Keratinocyte (primary cell): ENCODE measurements around the gene OR2H2. TPM values are rescaled to one million over a fixed set of nuclear protein-coding genes. Genes with fewer than 3 reads are reported as not detected.

ENCODE experiments used
- DNase-seq: peaks from one replicate; pipeline ENCODE4 v3.0.0-alpha.2; 2011; ENCODE audit warnings: low read depth, missing footprints, low spot score
- FAIRE-seq: peaks from 2 replicates; lab custom pipeline; 2011; peaks lifted over from hg19 to GRCh38; lab: Jason Lieb, UNC
- H2AFZ ChIP-seq: 2 replicates; pipeline ENCODE4 v1.6.0; 2012; ENCODE audit warnings: low read length, control low read depth, inconsistent platforms; ENCODE audit not compliant: control insufficient read depth
- H3K27ac ChIP-seq: 2 replicates; pipeline ENCODE4 v1.5.1; 2011; ENCODE audit warnings: low read length; ENCODE audit not compliant: control insufficient read depth, insufficient read depth
- H3K27me3 ChIP-seq: 3 replicates; pipeline ENCODE4 v1.6.0; 2011; ENCODE audit warnings: low read length; ENCODE audit not compliant: control insufficient read depth, insufficient read depth; ENCODE audit errors: extremely low read depth
- H3K36me3 ChIP-seq, 2 experiments: 2 replicates in 1 of 2; 3 replicates in 1 of 2; pipeline ENCODE4 v1.5.1; 2011; ENCODE audit warnings: low read length in 2 of 2, mild to moderate bottlenecking in 1 of 2; ENCODE audit not compliant: control insufficient read depth in 2 of 2, insufficient read depth in 2 of 2; ENCODE audit errors: extremely low read depth in 1 of 2
- H3K4me1 ChIP-seq: 3 replicates; pipeline ENCODE4 v1.5.1; 2011; ENCODE audit warnings: low read length; ENCODE audit not compliant: control insufficient read depth, insufficient read depth; ENCODE audit errors: extremely low read depth
- H3K4me2 ChIP-seq: 3 replicates; pipeline ENCODE4 v1.6.0; 2011; ENCODE audit warnings: low read depth, low read length; ENCODE audit not compliant: control insufficient read depth, insufficient read depth; ENCODE audit errors: extremely low read depth
- H3K4me3 ChIP-seq, 3 experiments: fragments of 200-600 bp in 1 of 3; sonication (generic) in 1 of 3; 2 replicates in 2 of 3; 3 replicates in 1 of 3; pipeline ENCODE4 v1.5.1; 2011 to 2016; ENCODE audit warnings: low read length in 3 of 3, mild to moderate bottlenecking in 3 of 3, control low read depth in 2 of 3, inconsistent platforms in 1 of 3, low read depth in 1 of 3, mixed read lengths in 1 of 3, mixed run types in 1 of 3, moderate library complexity in 1 of 3; ENCODE audit not compliant: control insufficient read depth in 2 of 3, insufficient read depth in 2 of 3; ENCODE audit errors: extremely low read depth in 1 of 3
- H3K79me2 ChIP-seq: 2 replicates; pipeline ENCODE4 v1.6.0; 2012; ENCODE audit warnings: low read length; ENCODE audit not compliant: control insufficient read depth, insufficient read depth
- H3K9ac ChIP-seq: 3 replicates; pipeline ENCODE4 v1.6.0; 2011; ENCODE audit warnings: low read length; ENCODE audit not compliant: control insufficient read depth, insufficient read depth; ENCODE audit errors: extremely low read depth
- H3K9me1 ChIP-seq: 3 replicates; pipeline ENCODE4 v1.6.0; 2011; ENCODE audit warnings: low read length; ENCODE audit not compliant: control insufficient read depth, insufficient read depth; ENCODE audit errors: extremely low read depth
- H3K9me3 ChIP-seq: 2 replicates; pipeline ENCODE4 v1.5.1; 2012; ENCODE audit warnings: low read depth, low read length; ENCODE audit not compliant: control insufficient read depth
- H4K20me1 ChIP-seq: 3 replicates; pipeline ENCODE4 v1.6.0; 2011; ENCODE audit warnings: low read length; ENCODE audit not compliant: control insufficient read depth, insufficient read depth; ENCODE audit errors: extremely low read depth
- EZH2 ChIP-seq: IDR thresholded peaks from one replicate; pipeline ENCODE4 v1.6.1; 2012; ENCODE audit warnings: inconsistent platforms, mild to moderate bottlenecking, low read length, moderate library complexity
- dilution Hi-C: fragments of 300-500 bp; cut with MboI; formaldehyde crosslinking; loops from one replicate; pipeline ENCODE4 v1.7.0; 2020; ENCODE audit warnings: low sequenced_read_pairs; ENCODE audit not compliant: extremely low pct_ligation_motif_present
- polyA plus RNA-seq, 5 experiments: library from polyadenylated mRNA; depleted of rRNA in 3 of 5; stranded (reverse) in 3 of 5; stranded (forward) in 1 of 5; unstranded in 1 of 5; fragments of >200 nt; gene quantifications; 1 replicate in 1 of 5; 2 replicates in 3 of 5; 3 replicates in 1 of 5; pipeline versions ENCODE4 v1.2.1 to v1.2.3, GENCODE V29; 2011 to 2012; ENCODE audit warnings: missing spikeins in 2 of 5, low read depth in 1 of 5, low replicate concordance in 1 of 5
- small RNA-seq, 3 experiments: library from RNA; depleted of rRNA; stranded (forward); fragments of <200 nt; gene quantifications; one replicate each; pipeline ENCODE3, GENCODE V24; 2012; ENCODE audit warnings: low read depth in 3 of 3, low replicate concordance in 1 of 3; ENCODE audit not compliant: insufficient read length in 3 of 3
- TF ChIP-seq, protein P1 (sequence below), 3 experiments: IDR thresholded peaks in 1 of 3; conservative IDR thresholded peaks in 1 of 3; optimal IDR thresholded peaks in 1 of 3; 2 replicates in 2 of 3; 3 replicates in 1 of 3; pipeline versions ENCODE3 to v1.5.1; 2011; ENCODE audit warnings: low read length in 3 of 3, mild to moderate bottlenecking in 3 of 3, moderate library complexity in 2 of 3, control low read depth in 1 of 3, inconsistent platforms in 1 of 3; ENCODE audit not compliant: insufficient read depth in 2 of 3; ENCODE audit errors: extremely low read depth in 1 of 3

The OR2H2 gene
- polyA plus RNA-seq, 1 donor (not counting 4 experiments of a cell fraction or from before 2014, with no cell fraction given), result not detected

DNA sequence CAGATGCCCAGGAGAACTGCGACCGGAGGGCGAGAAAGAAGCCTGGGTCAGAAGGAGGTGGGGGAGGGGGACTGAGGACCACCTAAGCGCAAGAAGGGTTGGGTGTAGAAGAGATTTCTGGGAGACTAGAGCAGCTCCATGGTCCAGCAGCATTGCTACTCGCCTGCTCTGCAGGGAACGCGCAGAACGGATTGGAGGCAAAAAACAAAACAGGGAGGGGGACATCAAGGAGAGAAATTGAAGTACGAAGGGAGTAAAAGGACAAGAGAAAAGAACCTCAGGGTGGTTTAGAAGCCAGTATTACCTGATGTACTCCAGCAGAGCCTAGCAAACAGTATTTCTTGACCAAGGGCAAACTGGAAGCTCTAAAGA lies 48.6 kb downstream of the OR2H2 start:
- peaks cover 4% of the 10 kb centered on the region for H3K79me2 ChIP-seq
- H3K4me2 ChIP-seq, result peak overlapping the region; percentile 95
- peak overlapping the region; percentile 56 for H3K9ac ChIP-seq
- FAIRE-seq, result peak; percentile 9
- no peaks in the 10 kb centered on the region for H4K20me1 ChIP-seq
- DNase-seq, result no peak
- peaks cover 20% of the 10 kb centered on the region for H3K4me1 ChIP-seq
- H3K9me3 ChIP-seq, result no peaks in the 10 kb centered on the region
- dilution Hi-C loops, result no loop called here
- H3K27me3 ChIP-seq, result no peaks in the 10 kb centered on the region
- H2AFZ ChIP-seq, result peak overlapping the region; percentile 93
- H3K4me3 ChIP-seq, result peak overlapping the region; percentile 57 to 83 (median 65)
- H3K36me3 ChIP-seq, result peaks cover 0 to 2% of the 10 kb centered on the region in 2 experiments
- no peak for TF ChIP-seq EZH2
- TF ChIP-seq, protein P1, sequence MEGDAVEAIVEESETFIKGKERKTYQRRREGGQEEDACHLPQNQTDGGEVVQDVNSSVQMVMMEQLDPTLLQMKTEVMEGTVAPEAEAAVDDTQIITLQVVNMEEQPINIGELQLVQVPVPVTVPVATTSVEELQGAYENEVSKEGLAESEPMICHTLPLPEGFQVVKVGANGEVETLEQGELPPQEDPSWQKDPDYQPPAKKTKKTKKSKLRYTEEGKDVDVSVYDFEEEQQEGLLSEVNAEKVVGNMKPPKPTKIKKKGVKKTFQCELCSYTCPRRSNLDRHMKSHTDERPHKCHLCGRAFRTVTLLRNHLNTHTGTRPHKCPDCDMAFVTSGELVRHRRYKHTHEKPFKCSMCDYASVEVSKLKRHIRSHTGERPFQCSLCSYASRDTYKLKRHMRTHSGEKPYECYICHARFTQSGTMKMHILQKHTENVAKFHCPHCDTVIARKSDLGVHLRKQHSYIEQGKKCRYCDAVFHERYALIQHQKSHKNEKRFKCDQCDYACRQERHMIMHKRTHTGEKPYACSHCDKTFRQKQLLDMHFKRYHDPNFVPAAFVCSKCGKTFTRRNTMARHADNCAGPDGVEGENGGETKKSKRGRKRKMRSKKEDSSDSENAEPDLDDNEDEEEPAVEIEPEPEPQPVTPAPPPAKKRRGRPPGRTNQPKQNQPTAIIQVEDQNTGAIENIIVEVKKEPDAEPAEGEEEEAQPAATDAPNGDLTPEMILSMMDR (optimal IDR thresholded peaks at IDR 0.05 in 1 of 3, IDR thresholded peaks at IDR 0.05 in 1 of 3, conservative IDR thresholded peaks at IDR 0.05 in 1 of 3; ENCODE audit: extremely low read depth in 1 of 3, insufficient read depth in 2 of 3, low read length in 3 of 3), result no peak
- H3K9me1 ChIP-seq, result no peaks in the 10 kb centered on the region
- H3K27ac ChIP-seq, result no peak overlapping the region

GRCh38 chr6:29637247-29637646 lies 52.3 kb downstream of the OR2H2 start:
- Histone ChIP-seq H3K4me2 (no peak overlapping the region), H3K9me3 (no peaks in the 10 kb centered on the region), H3K4me1 (peaks cover 13% of the 10 kb centered on the region), H3K4me3 (no peak overlapping the region), H4K20me1 (no peaks in the 10 kb centered on the region), H3K9me1 (no peaks in the 10 kb centered on the region), H3K36me3 (no peaks in the 10 kb centered on the region), H3K9ac (no peak overlapping the region), H3K27ac (no peak overlapping the region), H3K27me3 (no peaks in the 10 kb centered on the region), H3K79me2 (no peaks in the 10 kb centered on the region), H2AFZ (no peak overlapping the region)
- dilution Hi-C loops, result no loop called here
- TF ChIP-seq, protein P1 (optimal IDR thresholded peaks at IDR 0.05 in 1 of 3, IDR thresholded peaks at IDR 0.05 in 1 of 3, conservative IDR thresholded peaks at IDR 0.05 in 1 of 3; ENCODE audit: extremely low read depth in 1 of 3, insufficient read depth in 2 of 3, low read length in 3 of 3), result no peak
- TF ChIP-seq EZH2, result no peak
- FAIRE-seq, result no peak
- DNase-seq, result no peak

Small RNA genes within 50 kb of the gene (small RNA-seq; reads per million reads assigned to genes)
- gene SNORD32B (0 reads per million in 3 experiments), gene SUMO2P1 (0 reads per million in 3 experiments), gene TMEM183AP1 (0 reads per million in 3 experiments)

Other genes starting within 250 kb of the OR2H2 start
- gene OR5V1, start 216.3 kb upstream of the OR2H2 start, polyA plus RNA-seq, result not detected in 3 replicates
- not detected in 3 replicates for gene OR12D3, start 209.8 kb upstream of the OR2H2 start, polyA plus RNA-seq
- not detected in 3 replicates for gene OR12D2, start 189.5 kb upstream of the OR2H2 start, polyA plus RNA-seq
- not detected in 3 replicates for gene OR12D1, start 170.2 kb upstream of the OR2H2 start, polyA plus RNA-seq
- gene OR10C1, start 145.8 kb upstream of the OR2H2 start, polyA plus RNA-seq, result not detected in 3 replicates
- not detected in 3 replicates for gene OR11A1, start 128.1 kb upstream of the OR2H2 start, polyA plus RNA-seq
- not detected in 3 replicates for gene OR2H1, start 128.0 kb upstream of the OR2H2 start, polyA plus RNA-seq
- gene MAS1L, start 97.2 kb upstream of the OR2H2 start, polyA plus RNA-seq, result not detected in 3 replicates
- gene UBD, start 25.4 kb upstream of the OR2H2 start, polyA plus RNA-seq, result not detected in 3 replicates
- 10.4 to 18.9 TPM (median 18.9 TPM) in 3 replicates for gene GABBR1, start 48.1 kb downstream of the OR2H2 start, polyA plus RNA-seq
- not detected in 3 replicates for gene MOG, start 72.0 kb downstream of the OR2H2 start, polyA plus RNA-seq
- 17.4 to 26.3 TPM (median 22.5 TPM) in 3 replicates for gene ZFP57, start 96.0 kb downstream of the OR2H2 start, polyA plus RNA-seq
- gene HLA-F, start 138.3 kb downstream of the OR2H2 start, polyA plus RNA-seq, result 36.2 to 66.6 TPM (median 46.0 TPM) in 3 replicates
- 0.84 to 1.9 TPM (median 0.89 TPM) in 3 replicates for gene HLA-G, start 242.7 kb downstream of the OR2H2 start, polyA plus RNA-seq